Mucosa of descending colon (tissue), 3 donors: ENCODE data around the gene NAPG. TPM values are rescaled to one million over a fixed set of nuclear protein-coding genes. Genes with fewer than 3 reads are reported as not detected.
A peak's percentile ranks its signal among the peaks of the same experiment; 100 is the strongest.

Experiments
- ATAC-seq: fragments of 200-7000 bp; cut with Tn5 transposase; one replicate; pipeline ENCODE4 v1.9.1; 2020; ENCODE audit warnings: mild to moderate bottlenecking, moderate library complexity
- DNase-seq, 3 donors: peaks; one replicate each; pipeline ENCODE4 v3.0.0-alpha.2; 2020
- H3K36me3 ChIP-seq: fragments of 200-600 bp; one replicate; pipeline ENCODE4 v1.8.0; 2021; ENCODE audit warnings: low read depth, mild to moderate bottlenecking
- H3K4me1 ChIP-seq: fragments of 200-600 bp; one replicate; pipeline ENCODE4 v1.8.0; 2021; ENCODE audit warnings: low read depth, mild to moderate bottlenecking
- H3K4me3 ChIP-seq: fragments of 200-600 bp; one replicate; pipeline ENCODE4 v1.8.0; 2021; ENCODE audit warnings: mild to moderate bottlenecking
- H3K9me3 ChIP-seq: fragments of 200-600 bp; one replicate; pipeline ENCODE4 v1.8.0; 2021; ENCODE audit warnings: mild to moderate bottlenecking
- intact Hi-C, 2 donors: fragments of 100-400 bp; cut with DNase I in 1 of 2; cut with micrococcal nuclease in 1 of 2; formaldehyde crosslinking; loops; one replicate each; pipeline versions ENCODE4 v1.11.0 to v1.11.1; 2022; cut with DNase I, micrococcal nuclease
- total RNA-seq, 3 donors: library from RNA; stranded (reverse); fragmentation: NEBNext Ultra II Directional in 2 of 3; extraction: Animal tissue kit (Norgen Biotek cat#: 25700) in 2 of 3; gene quantifications; one replicate each; pipeline versions ENCODE4 v1.2.1 to v1.2.4, GENCODE V29; 2021 to 2023
- TF ChIP-seq, protein P1 (sequence below): fragments of 200-600 bp; IDR thresholded peaks from one replicate; pipeline ENCODE4 v1.8.0; 2022; ENCODE audit warnings: antibody characterized with exemption, mild to moderate bottlenecking
- donor health status: DM: no; HTN: no; CAD: no; lungs with moderate emphysema.
- donor health status: DM: no; HTN: no; CAD: no.
- donor health status: DM: no; HTN: yes; CAD: no.

Gene NAPG
- total RNA-seq, 3 donors from 2014 or later: 36.3 to 43.1 (median 38.1) TPM

- Histone ChIP-seq H3K4me3 (no peak overlapping the region), H3K4me1 (no peaks in the 10 kb centered on the region), H3K36me3 (no peaks in the 10 kb centered on the region), H3K9me3 (no peaks in the 10 kb centered on the region)
- TF ChIP-seq, protein P1, sequence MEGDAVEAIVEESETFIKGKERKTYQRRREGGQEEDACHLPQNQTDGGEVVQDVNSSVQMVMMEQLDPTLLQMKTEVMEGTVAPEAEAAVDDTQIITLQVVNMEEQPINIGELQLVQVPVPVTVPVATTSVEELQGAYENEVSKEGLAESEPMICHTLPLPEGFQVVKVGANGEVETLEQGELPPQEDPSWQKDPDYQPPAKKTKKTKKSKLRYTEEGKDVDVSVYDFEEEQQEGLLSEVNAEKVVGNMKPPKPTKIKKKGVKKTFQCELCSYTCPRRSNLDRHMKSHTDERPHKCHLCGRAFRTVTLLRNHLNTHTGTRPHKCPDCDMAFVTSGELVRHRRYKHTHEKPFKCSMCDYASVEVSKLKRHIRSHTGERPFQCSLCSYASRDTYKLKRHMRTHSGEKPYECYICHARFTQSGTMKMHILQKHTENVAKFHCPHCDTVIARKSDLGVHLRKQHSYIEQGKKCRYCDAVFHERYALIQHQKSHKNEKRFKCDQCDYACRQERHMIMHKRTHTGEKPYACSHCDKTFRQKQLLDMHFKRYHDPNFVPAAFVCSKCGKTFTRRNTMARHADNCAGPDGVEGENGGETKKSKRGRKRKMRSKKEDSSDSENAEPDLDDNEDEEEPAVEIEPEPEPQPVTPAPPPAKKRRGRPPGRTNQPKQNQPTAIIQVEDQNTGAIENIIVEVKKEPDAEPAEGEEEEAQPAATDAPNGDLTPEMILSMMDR: no peak
- intact Hi-C loops: loop anchor here (1.0 to 10.0 kb wide), 3 partner anchors 515 to 549 kb away; no protein-coding TSS in a partner anchor
- DNase-seq (peak; percentile 75 to 89 (median 76)), ATAC-seq (peak; percentile 89)
Observed at GRCh38 chr18:10519999-10520935, 5.6 kb upstream of the NAPG start.

GRCh38 chr18:10521566-10521965 is 4.3 kb upstream of the NAPG start:
- ATAC-seq: no peak
- intact Hi-C loops: loop anchor here in 1 of 2 donors (10.0 kb wide), 1 partner anchor 517 kb away; no protein-coding TSS in a partner anchor
- TF ChIP-seq, protein P1: no peak
- Histone ChIP-seq H3K4me1 (no peaks in the 10 kb centered on the region), H3K4me3 (no peak overlapping the region), H3K9me3 (no peaks in the 10 kb centered on the region), H3K36me3 (no peaks in the 10 kb centered on the region)
- DNase-seq: no peak

GRCh38 chr18:10522574-10522973 is 3.3 kb upstream of the NAPG start:
- H3K4me3 ChIP-seq: no peak overlapping the region
- DNase-seq (no peak), ATAC-seq (no peak)
- no peaks in the 10 kb centered on the region for H3K9me3 ChIP-seq
- intact Hi-C loops: loop anchor here in 1 of 2 donors (10.0 kb wide), 1 partner anchor 518 kb away; no protein-coding TSS in a partner anchor
- H3K36me3 ChIP-seq: no peaks in the 10 kb centered on the region
- TF ChIP-seq, protein P1: no peak
- H3K4me1 ChIP-seq: peaks cover 9% of the 10 kb centered on the region

- ATAC-seq: no peak
- TF ChIP-seq, protein P1: no peak
- no peak for DNase-seq
- Histone ChIP-seq H3K4me3 (no peak overlapping the region), H3K36me3 (no peaks in the 10 kb centered on the region), H3K9me3 (no peaks in the 10 kb centered on the region), H3K4me1 (peaks cover 16% of the 10 kb centered on the region)
- intact Hi-C loops: loop anchor here in 1 of 2 donors (10.0 kb wide), 1 partner anchor 519 kb away; no protein-coding TSS in a partner anchor
Observed at GRCh38 chr18:10523544-10523943, 2.3 kb upstream of the NAPG start.

DNA sequence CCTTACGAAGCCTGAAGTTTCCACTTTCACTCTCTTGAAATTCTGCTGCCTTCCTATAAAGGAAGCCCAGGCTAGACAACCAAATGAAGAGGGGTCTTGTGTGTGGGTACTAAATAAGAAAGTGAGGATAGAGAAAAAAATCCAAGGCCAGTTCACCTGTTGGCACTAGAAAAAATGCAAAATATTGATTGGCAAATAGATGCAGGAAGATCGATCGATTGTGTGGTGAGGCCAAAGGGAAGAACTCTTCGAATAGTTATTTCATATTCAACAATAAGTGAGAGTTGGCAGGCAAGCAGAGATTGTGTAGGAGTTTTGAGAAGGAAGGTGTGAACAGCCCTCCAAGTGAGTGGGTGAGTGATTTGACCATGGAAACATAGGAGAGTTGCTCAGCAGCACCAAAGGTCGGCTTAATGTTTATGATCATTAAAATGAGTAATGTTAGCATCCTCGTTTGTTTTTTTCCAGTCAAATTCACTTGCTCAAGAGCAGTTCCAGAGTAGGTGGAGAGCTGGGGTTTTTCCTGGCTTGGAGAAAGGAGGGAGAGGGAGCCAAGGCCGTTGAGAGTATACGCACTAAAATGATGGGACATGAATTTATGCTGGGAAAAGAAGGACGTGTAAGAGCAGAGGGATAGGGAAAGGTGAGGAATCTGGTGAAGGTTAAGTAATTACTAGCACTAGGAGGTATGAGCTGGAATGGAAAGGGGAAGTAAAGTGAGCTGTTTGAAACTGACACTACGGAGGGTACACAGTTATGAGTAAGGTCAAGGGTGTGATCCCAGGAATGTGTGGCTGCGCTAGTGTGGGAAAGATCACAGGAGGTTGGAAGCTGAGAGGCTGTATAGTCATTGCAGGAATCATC is 1.1 kb upstream of the NAPG start:
- DNase-seq: no peak
- intact Hi-C loops: loop anchor here in 1 of 2 donors (10.0 kb wide), 1 partner anchor 520 kb away; no protein-coding TSS in a partner anchor
- TF ChIP-seq, protein P1: no peak
- H3K9me3 ChIP-seq: no peaks in the 10 kb centered on the region
- no peak for ATAC-seq
- no peaks in the 10 kb centered on the region for H3K36me3 ChIP-seq
- H3K4me1 ChIP-seq: peaks cover 16% of the 10 kb centered on the region
- H3K4me3 ChIP-seq: no peak overlapping the region
